ENCODE measurements around the gene TAS2R41. TPM values are rescaled to one million over a fixed set of nuclear protein-coding genes. Genes with fewer than 3 reads are reported as not detected.

TAS2R41 gene
- total RNA-seq, 1 experiment from 2014 or later, result not detected

DNA sequence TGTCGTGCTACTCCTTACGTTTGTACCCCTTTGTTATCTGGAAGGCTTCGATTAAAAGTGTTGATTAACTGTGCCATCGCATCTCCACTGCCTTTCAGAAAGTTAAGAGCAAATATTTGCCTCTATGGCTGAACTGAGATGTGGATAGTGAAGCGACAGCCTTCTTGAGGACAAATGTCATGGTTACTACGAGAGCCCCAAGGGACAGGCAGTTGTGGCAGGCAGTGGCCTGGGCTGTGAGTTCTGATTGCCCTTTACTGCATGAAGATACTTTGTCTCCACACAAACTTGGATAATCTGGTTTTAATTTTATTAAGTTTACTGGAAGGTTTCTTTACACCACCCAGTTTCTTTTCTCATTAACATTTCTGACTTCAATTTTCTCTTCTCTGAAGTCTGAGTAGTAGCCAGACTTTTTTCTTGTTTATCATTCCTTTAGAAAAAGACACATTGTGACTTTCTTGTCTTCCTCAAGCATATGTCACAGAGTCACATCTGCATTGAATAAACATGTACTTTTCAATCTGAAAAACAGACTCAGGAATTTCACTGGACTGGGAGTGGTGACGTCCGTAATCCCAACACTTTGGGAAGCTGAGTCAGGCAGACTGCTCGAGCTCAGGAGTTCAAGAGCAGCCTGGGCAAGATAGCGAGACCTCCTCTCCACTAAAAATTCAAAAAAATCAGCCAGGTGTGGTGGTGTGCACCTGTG is 1.5 kb downstream of the TAS2R41 start:
- no peaks in the 10 kb centered on the region for H3K4me1 ChIP-seq (ENCODE audit: insufficient read depth, low read length, poor library complexity, severe bottlenecking)
- ChIA-PET CTCF (no interaction called here), POLR2A (ENCODE audit: low non-redundant PET) (interaction anchor here (0.6 kb wide), 1 partner anchor 185 kb away, joined by 3 read pairs; no protein-coding TSS in a partner anchor)
- intact Hi-C loops (cut with micrococcal nuclease; ENCODE audit: unreplicated experiment), result no loop called here
- H3K4me3 ChIP-seq (ENCODE audit: low read depth, low read length, poor library complexity, severe bottlenecking), result no peak overlapping the region
- no TSS peak for BruUV-seq (replicated peaks)
- no peak overlapping the region for H3K27ac ChIP-seq (ENCODE audit: low read depth, low read length, poor library complexity, severe bottlenecking)
- TF ChIP-seq EZH2 (IDR thresholded peaks at IDR 0.05; ENCODE audit: borderline replicate concordance, low read depth, low read length, poor library complexity, severe bottlenecking), result no peak
- TF ChIP-seq, protein P1, sequence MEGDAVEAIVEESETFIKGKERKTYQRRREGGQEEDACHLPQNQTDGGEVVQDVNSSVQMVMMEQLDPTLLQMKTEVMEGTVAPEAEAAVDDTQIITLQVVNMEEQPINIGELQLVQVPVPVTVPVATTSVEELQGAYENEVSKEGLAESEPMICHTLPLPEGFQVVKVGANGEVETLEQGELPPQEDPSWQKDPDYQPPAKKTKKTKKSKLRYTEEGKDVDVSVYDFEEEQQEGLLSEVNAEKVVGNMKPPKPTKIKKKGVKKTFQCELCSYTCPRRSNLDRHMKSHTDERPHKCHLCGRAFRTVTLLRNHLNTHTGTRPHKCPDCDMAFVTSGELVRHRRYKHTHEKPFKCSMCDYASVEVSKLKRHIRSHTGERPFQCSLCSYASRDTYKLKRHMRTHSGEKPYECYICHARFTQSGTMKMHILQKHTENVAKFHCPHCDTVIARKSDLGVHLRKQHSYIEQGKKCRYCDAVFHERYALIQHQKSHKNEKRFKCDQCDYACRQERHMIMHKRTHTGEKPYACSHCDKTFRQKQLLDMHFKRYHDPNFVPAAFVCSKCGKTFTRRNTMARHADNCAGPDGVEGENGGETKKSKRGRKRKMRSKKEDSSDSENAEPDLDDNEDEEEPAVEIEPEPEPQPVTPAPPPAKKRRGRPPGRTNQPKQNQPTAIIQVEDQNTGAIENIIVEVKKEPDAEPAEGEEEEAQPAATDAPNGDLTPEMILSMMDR (conservative IDR thresholded peaks at IDR 0.05; ENCODE audit: low read depth, low read length), result no peak
- H3K9me3 ChIP-seq (ENCODE audit: low read depth, low read length, poor library complexity, severe bottlenecking), result no peaks in the 10 kb centered on the region
- no peaks in the 10 kb centered on the region for H3K27me3 ChIP-seq (replicated peaks; ENCODE audit: insufficient read depth, low read depth, low read length, poor library complexity)
- no peaks in the 10 kb centered on the region for H3K36me3 ChIP-seq (ENCODE audit: insufficient read depth, low read length, poor library complexity, severe bottlenecking)
- DNase-seq (ENCODE audit: low spot score), result no peak

DNA sequence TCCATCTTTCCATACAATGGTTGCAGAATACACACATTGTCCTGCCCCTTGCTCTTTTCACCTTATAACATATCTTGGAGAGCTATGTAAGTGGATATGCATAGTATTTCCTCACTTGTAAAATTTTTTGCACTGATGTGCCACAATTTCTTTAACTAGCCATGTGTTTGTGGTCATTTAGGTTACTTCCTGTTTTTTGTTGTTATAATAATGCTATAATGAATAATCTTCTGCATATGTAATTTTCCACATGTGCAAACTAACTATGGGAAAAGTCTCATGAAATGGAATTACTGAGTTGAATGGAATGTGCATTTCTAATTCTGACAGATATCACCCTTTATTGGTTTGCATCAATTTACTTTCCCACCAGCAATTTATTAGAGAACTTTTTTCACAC is 2.8 kb downstream of the TAS2R41 start:
- Histone ChIP-seq H3K27ac (ENCODE audit: low read depth, low read length, poor library complexity, severe bottlenecking) (no peak overlapping the region), H3K9me3 (ENCODE audit: low read depth, low read length, poor library complexity, severe bottlenecking) (no peaks in the 10 kb centered on the region), H3K4me1 (ENCODE audit: insufficient read depth, low read length, poor library complexity, severe bottlenecking) (no peaks in the 10 kb centered on the region), H3K27me3 (replicated peaks; ENCODE audit: insufficient read depth, low read depth, low read length, poor library complexity) (no peaks in the 10 kb centered on the region), H3K36me3 (ENCODE audit: insufficient read depth, low read length, poor library complexity, severe bottlenecking) (no peaks in the 10 kb centered on the region), H3K4me3 (ENCODE audit: low read depth, low read length, poor library complexity, severe bottlenecking) (no peak overlapping the region)
- peak; percentile 17 for DNase-seq (ENCODE audit: low spot score)
- no TSS peak for BruUV-seq (replicated peaks)
- intact Hi-C loops (cut with micrococcal nuclease; ENCODE audit: unreplicated experiment), result no loop called here
- TF ChIP-seq EZH2 (IDR thresholded peaks at IDR 0.05; ENCODE audit: borderline replicate concordance, low read depth, low read length, poor library complexity, severe bottlenecking), result no peak
- TF ChIP-seq, protein P1 (conservative IDR thresholded peaks at IDR 0.05; ENCODE audit: low read depth, low read length), result no peak
- POLR2A ChIA-PET (ENCODE audit: low non-redundant PET), result no interaction called here
- CTCF ChIA-PET, result no interaction called here

DNA sequence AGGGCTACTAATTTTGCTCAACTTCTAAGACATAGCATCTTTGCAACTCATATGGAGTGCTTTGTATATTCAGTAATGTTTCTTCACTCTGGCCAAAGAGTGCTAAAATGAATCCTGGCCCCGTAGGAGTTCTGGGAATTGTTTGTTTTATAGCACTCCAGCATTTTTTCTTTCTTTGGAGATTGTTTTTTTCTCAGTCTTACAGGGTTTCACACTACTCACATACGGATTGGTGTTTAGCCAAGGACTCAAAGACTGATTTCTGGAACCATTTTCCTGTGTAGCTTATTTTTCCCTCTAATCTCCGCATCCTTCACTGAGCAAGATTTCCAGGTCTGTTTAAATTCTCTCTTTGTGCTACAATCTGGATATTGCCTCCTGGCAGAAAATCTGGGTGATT is 6.4 kb downstream of the TAS2R41 start:
- H3K9me3 ChIP-seq (ENCODE audit: low read depth, low read length, poor library complexity, severe bottlenecking), result no peaks in the 10 kb centered on the region
- no peak for DNase-seq (ENCODE audit: low spot score)
- no peak for TF ChIP-seq EZH2 (IDR thresholded peaks at IDR 0.05; ENCODE audit: borderline replicate concordance, low read depth, low read length, poor library complexity, severe bottlenecking)
- TF ChIP-seq, protein P1 (conservative IDR thresholded peaks at IDR 0.05; ENCODE audit: low read depth, low read length), result no peak
- intact Hi-C loops (cut with micrococcal nuclease; ENCODE audit: unreplicated experiment), result no loop called here
- ChIA-PET CTCF (no interaction called here), POLR2A (ENCODE audit: low non-redundant PET) (no interaction called here)
- no peak overlapping the region for H3K27ac ChIP-seq (ENCODE audit: low read depth, low read length, poor library complexity, severe bottlenecking)
- no peaks in the 10 kb centered on the region for H3K27me3 ChIP-seq (replicated peaks; ENCODE audit: insufficient read depth, low read depth, low read length, poor library complexity)
- BruUV-seq (replicated peaks), result no TSS peak
- H3K4me1 ChIP-seq (ENCODE audit: insufficient read depth, low read length, poor library complexity, severe bottlenecking), result no peaks in the 10 kb centered on the region
- no peaks in the 10 kb centered on the region for H3K36me3 ChIP-seq (ENCODE audit: insufficient read depth, low read length, poor library complexity, severe bottlenecking)
- no peak overlapping the region for H3K4me3 ChIP-seq (ENCODE audit: low read depth, low read length, poor library complexity, severe bottlenecking)
